HG02642 (cell line): ENCODE measurements around the gene CCNB1IP1.

Experiments
- ATAC-seq: cut with Tn5 transposase; IDR thresholded peaks from one replicate; pipeline ENCODE4 v1.9.1; 2021; ENCODE audit warnings: mild to moderate bottlenecking; ENCODE audit not compliant: unreplicated experiment, poor library complexity

The CCNB1IP1 gene

GRCh38 chr14:20262642-20263128 lies 70.4 kb downstream of the CCNB1IP1 start:
- ATAC-seq = no peak
